Stimulated activated CD8-positive, alpha-beta memory T cell treated with anti-CD3 and anti-CD28 coated beads, Interleukin-7, amount 100 ng/mL, for 4 hours (primary cell): ENCODE results near the gene SH3PXD2A.
"Not testable (repeated sequence)": the region's sequence is repeated elsewhere in the genome, so short reads cannot be mapped to it uniquely, and the experiment has no call there.

Experiments
- DNase-seq, 2 donors: peaks; one replicate each; pipeline ENCODE4 v3.0.0-alpha.2; 2020; ENCODE audit warnings: low read depth in 2 of 2

The SH3PXD2A gene

DNA sequence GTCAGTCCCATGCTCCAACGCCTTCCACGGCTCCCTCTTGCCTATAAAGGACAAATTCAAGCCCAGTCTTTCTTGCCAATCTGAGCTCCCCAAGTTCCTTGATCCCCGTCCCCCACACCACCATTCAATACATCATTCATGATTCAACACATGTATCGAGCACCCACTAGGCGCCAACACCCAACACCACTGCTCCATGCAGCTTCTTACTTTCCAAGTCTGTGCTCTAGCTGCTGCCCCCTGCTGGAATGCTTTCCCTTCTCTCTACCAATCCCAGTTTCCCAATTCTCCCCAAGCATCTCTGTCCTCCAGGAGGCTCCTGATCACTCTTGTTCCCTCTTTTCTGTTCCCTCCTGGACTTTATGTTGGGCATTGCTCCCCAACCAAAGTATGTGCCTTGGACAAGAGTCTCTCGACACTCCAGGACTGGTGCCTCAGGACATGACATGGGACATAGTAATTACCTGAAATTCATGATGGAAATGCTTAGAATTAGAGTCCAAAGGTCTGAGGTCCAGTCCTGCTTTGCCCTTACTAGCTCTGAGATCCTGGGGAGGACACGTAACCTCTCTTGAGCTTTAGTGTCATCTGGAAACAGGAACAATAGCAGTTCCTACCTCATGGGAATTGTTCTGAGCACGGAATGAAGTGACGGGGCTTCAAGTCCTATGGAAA, 189.2 kb downstream of the SH3PXD2A start:
- no peak for DNase-seq

DNA sequence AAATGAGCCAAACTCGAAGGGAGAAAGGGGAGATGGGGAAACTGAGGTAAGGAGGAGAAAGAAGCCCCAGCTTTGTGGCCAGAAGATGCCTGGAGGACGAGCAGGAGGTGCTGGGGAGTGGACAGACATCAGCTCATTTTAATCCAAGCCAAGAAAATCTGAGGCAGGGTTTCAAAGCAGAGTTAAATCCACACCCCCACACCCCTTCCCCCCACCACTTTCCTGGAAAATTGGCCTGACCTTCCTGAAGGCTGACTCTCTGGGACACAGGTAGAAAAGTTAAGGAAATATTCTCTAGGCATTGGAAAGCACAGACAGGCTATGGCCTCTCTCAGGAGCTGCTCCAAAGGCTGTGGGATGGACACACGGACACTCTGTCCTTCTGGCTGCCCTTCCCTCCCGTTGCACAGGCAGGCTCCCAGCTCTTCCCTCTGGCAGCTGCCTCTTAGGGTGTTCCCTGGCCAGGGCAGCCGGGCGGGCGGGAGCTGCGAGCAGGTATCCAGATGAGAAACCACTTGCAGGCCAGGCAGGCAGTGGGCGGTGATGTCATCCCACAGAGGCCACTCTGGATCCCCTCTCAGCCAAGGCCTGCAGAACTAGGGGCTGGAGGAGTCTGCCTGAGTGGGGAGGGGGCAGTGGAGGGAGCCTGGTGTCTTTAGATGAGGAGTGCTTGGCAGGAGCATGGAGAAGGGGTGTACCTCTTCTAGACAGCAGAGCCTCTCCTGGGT, 190.1 kb downstream of the SH3PXD2A start:
- DNase-seq = no peak

DNA sequence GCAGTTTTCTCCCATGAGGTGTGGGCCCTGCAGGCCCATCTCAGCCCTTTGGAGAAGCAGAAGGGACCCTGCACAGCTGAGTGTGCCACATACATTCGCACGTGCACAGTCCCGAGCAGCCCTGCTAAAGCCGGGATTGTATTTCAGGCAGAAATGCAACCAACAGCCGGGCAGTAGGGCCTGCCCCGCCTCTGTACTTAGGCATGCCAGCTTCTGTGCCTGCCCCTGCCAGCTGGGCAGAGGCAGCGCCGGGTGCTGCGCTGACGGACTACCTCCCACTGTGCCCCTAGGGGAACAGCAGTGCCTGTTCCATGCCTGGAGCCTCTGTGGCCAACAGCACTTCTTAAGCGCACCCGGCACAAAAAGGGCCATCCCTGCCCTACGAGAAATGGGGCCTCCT, 191.6 kb downstream of the SH3PXD2A start:
- no peak for DNase-seq

DNA sequence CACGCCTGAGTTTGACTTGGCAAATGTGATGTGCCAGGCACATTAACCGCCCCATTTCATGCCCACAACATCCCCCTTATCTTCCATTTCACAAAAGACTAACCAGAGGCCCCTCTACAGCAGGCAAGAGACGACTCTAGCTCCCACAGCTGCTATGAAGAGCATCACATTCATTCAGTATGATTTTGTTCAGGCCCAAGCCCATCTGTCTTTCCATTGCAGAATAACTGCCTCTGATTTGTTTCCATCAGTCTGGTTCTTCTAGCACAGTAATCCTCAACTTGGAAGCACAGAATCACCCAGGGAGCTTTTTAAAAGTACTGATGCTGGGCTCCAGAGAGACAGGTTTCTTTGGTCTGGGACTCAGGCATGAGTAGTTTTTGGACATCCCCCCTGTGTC, 192.1 kb downstream of the SH3PXD2A start:
- no peak for DNase-seq

DNA sequence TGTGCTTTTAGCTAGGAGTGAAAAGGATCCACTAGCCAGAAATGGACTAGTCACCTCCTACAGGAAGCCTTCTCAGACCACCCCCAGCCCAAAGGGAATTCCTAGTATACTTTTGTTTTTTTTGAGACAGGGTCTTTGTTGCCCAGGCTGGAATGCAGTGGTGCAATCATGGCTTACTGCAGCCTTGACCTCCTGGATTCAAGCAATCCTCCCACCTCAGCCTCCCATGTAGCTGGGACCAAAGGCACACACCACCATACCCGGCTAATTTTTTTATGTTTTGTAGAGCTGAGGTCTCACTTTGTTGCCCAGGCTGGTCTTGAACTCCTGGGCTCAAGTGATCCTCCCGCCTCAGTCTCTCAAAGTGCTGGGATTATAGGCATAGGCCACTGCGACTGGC, 192.7 kb downstream of the SH3PXD2A start:
- DNase-seq = not testable (repeated sequence)

DNA sequence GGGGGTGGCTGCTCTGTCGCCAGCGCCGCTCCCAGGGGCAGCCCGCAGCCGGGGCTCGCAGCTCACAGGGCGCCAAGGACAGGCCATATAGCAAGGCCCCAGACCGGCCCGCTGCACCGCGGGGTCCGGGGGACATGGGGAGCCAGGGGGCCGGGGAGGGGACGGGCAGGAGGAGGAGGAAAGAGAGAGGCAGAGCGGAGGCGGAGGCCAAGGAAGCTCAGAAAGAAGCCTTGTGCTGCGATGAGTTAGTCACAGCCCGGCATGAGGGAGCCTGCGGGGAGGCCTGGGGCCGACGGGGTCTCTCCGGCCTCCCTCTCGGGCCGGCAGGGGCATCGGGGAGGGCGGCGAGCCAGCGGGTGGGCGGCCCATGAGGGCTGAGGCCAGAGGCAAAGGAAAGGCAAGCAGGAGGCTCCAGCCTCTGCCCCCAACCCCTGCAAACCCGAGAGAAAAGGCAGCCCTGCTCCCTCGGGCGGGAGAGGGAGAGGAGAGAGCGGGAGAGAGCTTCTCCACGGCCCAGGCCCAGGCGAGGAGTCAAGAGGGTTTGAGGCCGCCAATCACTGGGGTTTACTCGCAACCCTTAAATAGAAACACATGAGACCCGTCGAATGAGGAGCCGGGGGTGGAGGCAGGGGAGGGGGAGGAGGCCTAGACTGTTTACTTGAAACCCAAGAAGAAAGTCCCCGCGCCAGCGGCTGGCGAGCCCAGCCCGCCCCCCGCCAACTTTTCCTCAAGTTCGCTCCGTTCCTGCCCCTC, 194.0 kb downstream of the SH3PXD2A start:
- peak; percentile 20 to 21 for DNase-seq

DNA sequence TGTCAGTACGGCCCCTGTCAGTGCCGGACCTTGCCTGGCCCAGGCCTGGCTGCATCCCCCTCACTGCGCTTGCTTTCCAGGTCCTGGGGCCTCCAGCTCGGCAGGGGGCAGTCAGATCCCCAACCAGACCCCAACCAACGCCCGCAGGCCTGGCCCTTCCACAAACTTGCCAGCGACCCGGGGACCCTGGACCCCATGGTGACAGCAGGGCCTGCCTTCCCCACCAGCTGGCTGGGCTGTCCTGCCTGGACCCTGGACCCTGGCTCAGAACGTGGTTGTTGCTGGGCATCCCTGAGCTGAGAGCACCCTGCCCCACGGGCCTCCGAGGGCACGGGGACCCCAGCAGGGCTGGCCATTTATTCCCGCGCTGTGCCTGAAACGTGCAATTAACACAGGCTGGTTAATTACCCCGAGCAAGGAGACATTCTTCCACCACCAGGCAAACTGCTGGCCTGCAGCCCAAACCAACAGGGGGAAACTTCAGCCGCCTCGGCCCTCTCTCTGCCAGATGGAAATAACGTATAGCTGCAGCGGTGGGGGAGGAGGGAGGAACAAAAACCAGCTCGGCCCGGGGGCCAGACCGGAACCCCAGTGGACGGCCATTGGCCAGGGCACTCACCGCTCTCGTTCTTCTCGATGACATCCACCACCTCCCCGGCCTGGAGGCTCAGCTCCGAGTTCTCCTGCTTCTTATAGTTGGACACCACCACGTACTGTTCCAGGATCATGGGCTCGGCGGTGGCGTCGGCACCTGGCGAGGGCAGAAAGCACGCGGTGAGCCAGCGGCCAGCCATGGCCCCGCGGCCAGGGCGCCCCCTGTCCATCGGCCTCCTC, 194.8 kb downstream of the SH3PXD2A start:
- no peak for DNase-seq

DNA sequence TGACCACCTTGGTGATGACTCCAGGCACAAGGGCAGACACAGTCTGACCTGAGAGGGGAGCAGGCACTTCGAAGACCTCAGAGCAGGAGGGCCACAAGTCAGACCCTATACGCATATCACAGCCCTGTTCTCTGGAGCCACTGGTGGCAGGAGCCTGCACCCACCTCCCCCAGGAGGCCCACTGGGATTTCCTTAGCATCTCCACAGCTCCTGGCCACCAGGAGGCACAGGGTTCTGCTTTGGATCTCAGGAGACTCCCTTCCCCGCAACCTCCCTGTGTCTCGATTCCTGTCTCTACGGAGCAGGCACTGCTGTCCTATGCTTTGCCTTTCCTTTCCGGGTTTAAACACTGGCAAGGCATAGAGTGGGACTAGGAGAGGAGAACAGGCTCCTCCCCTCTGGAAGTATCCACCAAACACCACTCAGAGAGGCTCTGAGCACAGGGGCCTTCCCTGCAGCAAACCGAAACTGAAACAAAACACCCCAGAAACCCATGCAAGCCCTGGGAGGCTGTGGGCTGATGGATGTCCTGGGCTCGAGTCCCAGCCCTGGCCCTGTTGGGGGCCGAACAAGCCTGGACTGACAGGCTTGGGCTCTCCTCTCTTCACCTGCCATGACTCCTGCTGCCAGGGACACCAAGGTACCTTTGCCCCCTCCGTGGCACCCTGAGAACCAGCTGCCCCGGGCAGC, 195.6 kb downstream of the SH3PXD2A start:
- peak; percentile 38 to 51 for DNase-seq

DNA sequence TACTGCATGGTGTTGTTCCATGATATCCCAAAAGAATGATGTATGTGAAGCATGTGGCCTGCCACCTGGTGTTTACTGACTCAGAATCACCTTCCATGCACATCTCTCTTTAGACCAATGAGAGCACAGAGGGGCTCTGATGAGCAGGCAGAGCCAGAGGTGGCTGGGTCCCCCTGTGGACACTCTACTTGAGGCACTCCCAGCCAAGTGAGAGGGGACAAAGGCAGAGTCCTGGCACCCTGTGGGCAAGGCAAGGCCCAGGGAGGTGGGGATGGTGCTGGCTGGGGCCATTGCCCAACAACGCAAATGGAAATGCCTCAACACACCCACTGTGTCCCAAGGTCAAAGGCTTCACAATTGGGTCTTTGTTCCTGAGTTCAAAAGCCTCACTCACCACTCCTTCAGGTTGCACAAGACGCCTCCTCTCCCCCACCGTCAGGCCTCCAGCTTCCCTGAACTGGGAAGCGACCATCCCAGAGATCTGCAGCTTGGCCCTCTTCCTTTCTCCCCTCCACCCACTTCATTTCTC, 197.3 kb downstream of the SH3PXD2A start:
- DNase-seq = no peak

DNA sequence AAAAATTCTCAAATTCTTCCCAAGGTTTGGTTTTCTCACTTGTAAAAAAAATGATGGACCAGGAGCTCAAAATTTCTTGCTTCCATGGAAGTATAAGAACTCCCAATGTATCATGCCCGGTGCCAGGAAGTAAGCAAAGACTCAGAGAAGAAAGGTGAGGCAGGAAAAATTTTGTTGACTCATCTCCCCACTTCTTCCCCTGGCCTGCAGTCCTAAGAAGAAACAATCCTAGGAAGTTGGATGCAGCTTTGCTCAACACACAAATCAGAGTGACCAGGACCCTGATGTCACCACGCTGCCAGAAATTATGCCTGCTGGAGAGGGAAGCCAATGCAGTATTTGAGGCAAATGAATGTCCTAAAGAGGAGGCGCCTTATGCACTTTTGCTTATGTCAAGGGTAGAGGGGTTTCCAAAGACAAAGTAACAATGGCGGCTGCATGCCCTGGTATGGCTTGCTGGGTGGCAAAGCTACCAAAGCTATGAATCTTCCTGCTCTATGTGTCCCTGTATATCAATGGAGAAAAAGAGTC, 198.2 kb downstream of the SH3PXD2A start:
- DNase-seq = no peak

DNA sequence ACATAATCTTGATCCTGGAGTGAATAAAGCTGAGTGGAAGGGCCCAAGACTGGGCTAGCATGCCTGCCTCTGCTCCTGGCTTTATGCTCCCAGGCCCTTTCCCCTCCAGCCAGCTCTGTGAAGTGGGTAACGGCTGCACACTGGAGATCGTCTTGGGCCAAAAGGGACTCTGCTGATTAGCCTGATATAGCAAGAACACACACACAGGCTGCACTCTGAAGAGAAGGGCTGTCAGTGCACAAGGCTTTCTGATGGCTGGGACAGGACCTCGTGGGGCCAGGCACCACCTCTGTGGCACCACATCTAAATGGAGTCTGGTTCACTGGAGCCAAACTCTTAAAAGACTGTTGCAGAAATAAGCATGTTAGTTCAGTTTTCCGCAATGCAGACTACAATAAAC, 200.5 kb downstream of the SH3PXD2A start:
- DNase-seq = no peak

DNA sequence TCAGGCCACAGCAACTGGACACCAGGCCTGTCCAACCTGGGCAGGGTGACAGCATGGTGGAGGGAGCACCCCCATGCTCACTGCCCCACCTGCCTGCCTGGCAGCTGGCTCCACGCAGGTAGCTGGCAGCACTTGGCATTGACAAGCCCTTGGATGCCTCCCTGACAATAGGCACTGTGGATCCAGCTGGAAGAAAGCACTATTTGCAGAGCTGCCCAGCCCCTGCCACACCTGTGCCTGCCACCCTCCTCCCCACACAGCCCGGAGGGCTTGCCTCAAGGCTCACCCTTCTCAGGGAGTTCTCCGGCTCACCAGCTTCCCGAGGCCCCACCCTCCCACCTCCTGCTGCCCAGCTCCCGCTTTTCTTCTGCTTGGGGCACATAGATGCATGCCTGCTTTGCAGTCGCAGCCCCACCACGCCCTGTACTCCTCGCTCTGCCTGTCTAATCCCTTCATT, 201.8 kb downstream of the SH3PXD2A start:
- no peak for DNase-seq

DNA sequence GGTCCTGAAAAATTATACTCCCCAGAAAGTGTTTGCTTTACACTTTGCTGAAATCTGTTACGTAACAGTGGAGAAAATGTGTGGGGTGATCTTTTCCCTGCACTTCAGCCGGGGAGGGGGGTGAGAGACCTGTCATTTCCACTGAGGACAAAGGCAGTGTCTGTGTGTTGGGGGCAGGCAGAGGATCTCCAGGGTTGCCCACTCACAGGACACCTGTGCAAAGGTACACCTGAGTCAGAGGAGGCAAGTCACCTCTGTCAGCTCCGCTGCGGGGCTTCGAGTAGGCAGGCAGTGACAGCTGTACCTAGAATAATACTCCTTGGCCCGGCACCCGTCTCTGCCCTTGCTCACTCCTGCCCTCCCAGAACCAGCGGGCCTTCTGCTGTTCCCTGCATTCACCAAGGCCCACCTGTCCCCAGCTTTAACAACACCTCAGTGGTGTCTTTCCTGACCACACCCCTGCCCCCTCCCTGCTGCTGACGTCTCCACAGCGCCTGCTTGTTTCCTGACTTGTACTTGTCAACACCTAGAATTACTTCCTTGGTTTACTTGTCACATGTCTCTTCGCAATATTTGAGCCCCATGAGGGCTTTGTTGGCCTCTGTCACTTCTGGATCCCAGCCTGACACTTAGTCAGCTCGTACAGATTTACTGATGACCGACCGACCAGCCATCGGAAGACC, 202.6 kb downstream of the SH3PXD2A start:
- DNase-seq = no peak

DNA sequence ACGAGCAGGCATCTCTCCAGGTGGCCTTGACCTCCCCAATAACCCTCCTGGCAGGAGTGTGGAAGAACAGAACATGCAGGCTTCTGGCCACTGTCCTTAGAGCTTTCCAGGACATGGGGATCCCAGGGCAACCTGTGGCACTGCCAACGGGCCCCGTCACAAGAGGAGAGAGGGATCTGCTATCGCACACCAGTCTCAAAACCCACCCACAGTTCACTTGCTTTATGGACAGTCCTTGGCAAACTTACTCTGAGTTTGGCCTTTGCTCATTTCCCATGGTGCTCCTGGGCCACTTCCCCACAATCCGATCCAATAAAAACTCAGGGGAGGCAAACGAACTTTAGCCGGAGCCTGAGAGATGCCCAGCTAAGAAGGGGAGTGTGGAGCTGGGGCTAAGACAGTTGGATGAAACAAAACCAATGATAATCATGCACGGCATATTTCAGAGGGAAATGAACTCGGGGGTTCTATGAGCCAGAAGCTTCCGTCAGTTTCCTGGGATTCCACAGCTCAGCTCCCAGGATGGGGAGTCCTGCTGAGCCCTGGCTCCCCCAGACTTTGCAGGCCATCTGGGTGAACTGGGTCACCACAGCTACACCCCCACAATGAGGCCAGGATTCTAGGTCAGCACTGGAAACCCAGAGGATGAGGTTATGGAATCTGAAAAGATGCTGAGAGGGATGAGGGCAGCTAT, 203.4 kb downstream of the SH3PXD2A start:
- no peak for DNase-seq

DNA sequence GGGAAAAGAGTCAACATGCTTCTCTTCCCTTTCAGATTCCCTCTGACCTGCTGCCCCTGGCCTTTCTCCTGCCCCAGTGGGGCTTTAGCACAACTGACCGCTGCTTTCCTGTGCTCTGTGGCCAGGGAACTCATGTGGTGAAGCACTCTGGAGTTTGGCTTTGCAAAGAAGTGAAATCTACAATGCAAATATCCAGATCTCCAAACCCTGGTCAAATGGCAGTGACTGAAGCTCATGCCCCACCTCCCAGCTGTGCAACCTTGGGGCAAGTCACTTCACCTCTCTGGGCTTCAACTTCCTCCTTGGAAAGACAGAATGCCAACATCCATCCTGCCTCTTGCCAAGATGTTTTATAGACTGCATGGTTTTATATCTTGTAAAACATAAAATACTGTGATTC, 204.0 kb downstream of the SH3PXD2A start:
- DNase-seq = no peak

DNA sequence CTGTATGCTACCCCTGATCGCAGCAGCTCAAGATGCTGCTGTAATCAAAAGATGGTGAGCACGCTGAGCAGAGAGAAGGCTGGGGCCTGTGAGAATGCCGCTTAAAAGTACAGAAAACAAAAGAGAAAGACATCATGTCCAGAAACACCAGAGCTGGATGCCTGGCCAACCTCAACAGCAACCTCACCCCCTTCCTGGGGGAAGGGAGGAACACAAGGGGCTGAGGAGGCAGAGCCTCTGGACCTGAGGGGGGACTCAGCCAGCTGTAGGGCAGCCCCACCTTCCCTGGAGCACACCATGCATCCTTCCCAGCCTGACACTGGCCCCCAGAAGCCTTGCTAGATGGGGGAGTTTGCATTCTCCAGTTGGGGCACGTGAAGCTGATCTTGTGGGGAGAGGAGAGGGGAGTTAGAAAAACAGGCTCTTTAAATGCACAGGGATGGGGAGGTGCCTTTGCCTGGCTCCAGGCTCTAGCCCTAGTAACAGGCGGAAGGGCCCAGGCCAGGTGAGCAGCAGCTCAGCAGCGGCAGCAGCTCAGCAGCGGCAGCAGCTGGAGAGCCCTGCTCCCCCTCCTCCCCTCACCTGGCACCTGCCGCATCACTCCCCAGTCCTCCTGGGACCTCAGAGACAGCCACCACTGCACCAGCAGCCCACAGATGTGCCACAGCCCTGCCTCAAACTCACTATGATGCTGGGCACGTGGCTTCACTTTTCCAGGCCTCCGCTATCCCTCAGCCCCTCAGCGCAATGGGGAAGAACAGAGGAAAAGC, 205.5 kb downstream of the SH3PXD2A start:
- DNase-seq = no peak

DNA sequence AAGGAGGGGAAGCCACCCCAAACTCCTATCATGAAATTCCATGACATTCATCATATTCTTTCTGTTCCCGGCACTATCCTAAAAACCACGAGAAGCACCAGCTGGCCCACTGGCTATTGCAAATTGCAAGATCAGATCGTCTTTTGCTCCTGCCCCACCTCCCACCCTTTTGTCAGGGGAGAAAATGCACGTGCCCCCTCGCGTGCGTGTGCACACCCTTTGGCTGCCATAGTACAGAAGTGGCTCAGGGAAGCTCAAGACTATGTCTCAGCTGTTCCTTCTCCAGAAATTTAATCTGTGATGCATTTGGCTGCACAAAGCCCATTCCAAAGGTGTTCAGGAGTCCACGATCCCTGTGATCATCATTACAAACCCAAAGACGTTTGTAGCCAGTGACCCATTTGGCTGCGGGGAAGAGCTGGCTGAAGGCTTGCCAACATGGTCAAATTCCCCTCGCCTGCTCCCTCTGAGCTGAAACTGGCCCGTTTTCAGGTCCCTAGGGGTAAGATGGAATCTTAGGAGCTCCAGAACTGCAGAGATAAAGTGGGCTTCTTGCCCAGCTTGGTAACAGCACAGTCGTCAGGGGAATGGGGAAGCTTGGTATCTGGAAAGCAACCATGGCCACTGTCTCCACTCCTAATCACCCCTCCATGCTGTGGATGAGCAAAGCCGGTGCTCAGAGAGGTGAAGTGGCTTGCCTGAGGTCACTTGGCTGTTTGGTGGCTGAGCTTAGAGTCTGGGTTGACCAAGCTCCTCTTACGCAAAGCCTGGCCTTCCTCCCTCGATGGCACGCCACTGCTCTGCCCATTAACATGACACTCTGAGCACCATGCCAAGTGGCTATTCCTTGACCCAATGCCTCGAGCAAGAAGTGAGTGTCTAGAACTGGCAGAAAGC, 206.5 kb downstream of the SH3PXD2A start:
- DNase-seq = no peak

DNA sequence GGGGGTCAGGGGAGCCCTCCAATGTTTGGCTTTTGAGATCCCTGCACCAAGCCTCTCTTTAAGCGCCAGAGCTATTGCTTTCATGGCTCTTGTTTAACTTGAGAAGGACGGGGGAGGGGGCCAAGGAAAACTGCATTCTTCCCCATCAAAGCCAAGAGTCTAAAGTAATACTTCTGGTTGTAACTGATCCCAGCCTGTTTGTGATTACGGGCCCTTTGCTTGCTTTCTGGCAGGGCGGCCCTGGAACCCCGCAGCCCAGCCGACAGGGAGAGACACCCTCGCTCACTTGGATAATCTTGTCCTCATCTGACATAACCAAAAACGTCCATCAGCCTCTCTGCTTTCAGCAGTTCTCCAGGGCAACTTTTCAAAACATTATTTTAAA, 207.1 kb downstream of the SH3PXD2A start:
- DNase-seq = no peak
